ENCODE measurements around the gene KLF15.
A peak's percentile ranks its signal among the peaks of the same experiment; 100 is the strongest.

The KLF15 gene

GRCh38 chr3:126394179-126394976 is 37.2 kb upstream of the KLF15 start, which contains the start of gene CFAP100:
Gene CFAP100, plus strand, starts transcription at chr3:126394909. Its CDS starts 1,092 bp downstream, at chr3:126396001.
- TF ChIP-seq CTCF (IDR thresholded peaks at IDR 0.05; ENCODE audit: insufficient read depth, low read depth, low read length, missing control alignments), result no peak
- DNase-seq (ENCODE audit: low read depth), result peak; percentile 22
- H3K4me3 ChIP-seq (ENCODE audit: low read length), result no peak within 1 kb of the TSS

- DNase-seq (ENCODE audit: low read depth), result no peak
- TF ChIP-seq CTCF (IDR thresholded peaks at IDR 0.05; ENCODE audit: insufficient read depth, low read depth, low read length, missing control alignments), result no peak
- H3K4me3 ChIP-seq (ENCODE audit: low read length), result no peak overlapping the region
Observed at GRCh38 chr3:126393563-126393962, 36.4 kb upstream of the KLF15 start.

GRCh38 chr3:126392246-126392645 is 35.0 kb upstream of the KLF15 start:
- H3K4me3 ChIP-seq (ENCODE audit: low read length), result no peak overlapping the region
- TF ChIP-seq CTCF (IDR thresholded peaks at IDR 0.05; ENCODE audit: insufficient read depth, low read depth, low read length, missing control alignments), result no peak
- DNase-seq (ENCODE audit: low read depth), result no peak

GRCh38 chr3:126391631-126392030 is 34.4 kb upstream of the KLF15 start:
- no peak overlapping the region for H3K4me3 ChIP-seq (ENCODE audit: low read length)
- no peak for DNase-seq (ENCODE audit: low read depth)
- no peak for TF ChIP-seq CTCF (IDR thresholded peaks at IDR 0.05; ENCODE audit: insufficient read depth, low read depth, low read length, missing control alignments)

- TF ChIP-seq CTCF (IDR thresholded peaks at IDR 0.05; ENCODE audit: insufficient read depth, low read depth, low read length, missing control alignments), result no peak
- no peak for DNase-seq (ENCODE audit: low read depth)
- H3K4me3 ChIP-seq (ENCODE audit: low read length), result no peak overlapping the region
Observed at GRCh38 chr3:126390751-126391150, 33.5 kb upstream of the KLF15 start.

GRCh38 chr3:126390201-126390600 is 33.0 kb upstream of the KLF15 start:
- no peak for TF ChIP-seq CTCF (IDR thresholded peaks at IDR 0.05; ENCODE audit: insufficient read depth, low read depth, low read length, missing control alignments)
- no peak for DNase-seq (ENCODE audit: low read depth)
- H3K4me3 ChIP-seq (ENCODE audit: low read length), result no peak overlapping the region

- no peak for DNase-seq (ENCODE audit: low read depth)
- no peak for TF ChIP-seq CTCF (IDR thresholded peaks at IDR 0.05; ENCODE audit: insufficient read depth, low read depth, low read length, missing control alignments)
- H3K4me3 ChIP-seq (ENCODE audit: low read length), result no peak overlapping the region
Observed at GRCh38 chr3:126389794-126390146, 32.6 kb upstream of the KLF15 start.

Measured in epithelial cell of esophagus (primary cell).